ENCODE data around the gene RAX.

RAX gene

GRCh38 chr18:59308248-59308937 lies 35.1 kb upstream of the RAX start:
- POLR2A ChIA-PET, result interaction anchor here (1.6 kb wide), 1 partner anchor 94 kb away, joined by 6 read pairs; no protein-coding TSS in a partner anchor
- 0 out of 2 replicates have a peak, but pooled peaks have one; percentile 37 for TF ChIP-seq PBX3 (CRISPR knock-in tag; IDR thresholded peaks at IDR 0.05)
- no peak for TF ChIP-seq ZNF146 (tag by site-specific recombination; IDR thresholded peaks at IDR 0.05)
- TF ChIP-seq ZNF843 (tag by site-specific recombination; IDR thresholded peaks at IDR 0.05), result peak; percentile 37; the same call in 1 of the 2 replicates
- TF ChIP-seq ZNF112 (tag by site-specific recombination; IDR thresholded peaks at IDR 0.05), result no peak
- peak; percentile 80 for TF ChIP-seq SCRT2 (tag by site-specific recombination; IDR thresholded peaks at IDR 0.05)
- TF ChIP-seq ZBTB10 (tag by site-specific recombination; IDR thresholded peaks at IDR 0.05), result peak; percentile 48; the same call in 1 of the 2 replicates
- peak; percentile 6; the same call in 1 of the 2 replicates for TF ChIP-seq ZNF280D (tag by site-specific recombination; IDR thresholded peaks at IDR 0.05)
- TF ChIP-seq ZFP37 (tag by site-specific recombination; IDR thresholded peaks at IDR 0.05), result peak; percentile 88; the same call in 1 of the 2 replicates
- no peak for TF ChIP-seq ZNF548 (tag by site-specific recombination; IDR thresholded peaks at IDR 0.05)
- peak; percentile 68; the same call in 1 of the 2 replicates for TF ChIP-seq ZNF777 (tag by site-specific recombination; IDR thresholded peaks at IDR 0.05; ENCODE audit: borderline replicate concordance)
- no peak for TF ChIP-seq ZNF530 (tag by site-specific recombination; IDR thresholded peaks at IDR 0.05; ENCODE audit: low read depth)
- TF ChIP-seq ZNF133 (tag by site-specific recombination; IDR thresholded peaks at IDR 0.05), result no peak
- TF ChIP-seq KLF1 (tag by site-specific recombination; IDR thresholded peaks at IDR 0.05), result peak; percentile 55
- TF ChIP-seq ZFHX2 (tag by site-specific recombination; conservative IDR thresholded peaks at IDR 0.05), result peak; percentile 24; the same call in 1 of the 2 replicates
- peak; percentile 92 for TF ChIP-seq GLIS2 (tag by site-specific recombination; IDR thresholded peaks at IDR 0.05)
- TF ChIP-seq OVOL3 (tag by site-specific recombination; IDR thresholded peaks at IDR 0.05), result no peak
- TF ChIP-seq ZNF16 (tag by site-specific recombination; IDR thresholded peaks at IDR 0.05; ENCODE audit: low read depth), result no peak
- no peak for TF ChIP-seq ZBTB20 (tag by site-specific recombination; IDR thresholded peaks at IDR 0.05)
- TF ChIP-seq SP3 (tag by site-specific recombination; IDR thresholded peaks at IDR 0.05), result 0 out of 2 replicates have a peak, but pooled peaks have one; percentile 19
- peak; percentile 90 for TF ChIP-seq IKZF3 (tag by site-specific recombination; IDR thresholded peaks at IDR 0.05)
- TF ChIP-seq ZNF629 (tag by site-specific recombination; IDR thresholded peaks at IDR 0.05), result 0 out of 2 replicates have a peak, but pooled peaks have one; percentile 16
- TF ChIP-seq ZNF654 (tag by site-specific recombination; IDR thresholded peaks at IDR 0.05; ENCODE audit: low read depth), result peak; percentile 41
- peak; percentile 63 for TF ChIP-seq ZBTB8A (tag by site-specific recombination; IDR thresholded peaks at IDR 0.05)
- TF ChIP-seq ZNF600 (tag by site-specific recombination; IDR thresholded peaks at IDR 0.05), result peak; percentile 99
- TF ChIP-seq ZBTB17 (tag by site-specific recombination; IDR thresholded peaks at IDR 0.05), result peak; percentile 48
- no peak for TF ChIP-seq ZNF157 (tag by site-specific recombination; IDR thresholded peaks at IDR 0.05)
- TF ChIP-seq ZNF248 (tag by site-specific recombination; IDR thresholded peaks at IDR 0.05), result no peak
- TF ChIP-seq ZNF335 (tag by site-specific recombination; conservative IDR thresholded peaks at IDR 0.05), result peak; percentile 61
- no peak for TF ChIP-seq ZNF426 (tag by site-specific recombination; IDR thresholded peaks at IDR 0.05)
- TF ChIP-seq KLF17 (tag by site-specific recombination; IDR thresholded peaks at IDR 0.05), result 0 out of 2 replicates have a peak, but pooled peaks have one; percentile 55
- peak; percentile 56; the same call in 1 of the 2 replicates for TF ChIP-seq KLF7 (tag by site-specific recombination; IDR thresholded peaks at IDR 0.05; ENCODE audit: borderline replicate concordance)

More at GRCh38 chr18:59308248-59308937, 35.1 kb upstream of the RAX start:
- Histone ChIP-seq H3K4me3 (ENCODE audit: low read depth, low read length) (peak overlapping the region; percentile 41), H3K27ac (ENCODE audit: extremely low read depth, low read depth, low read length) (no peak overlapping the region), H3K9me3 (ENCODE audit: control insufficient read depth, insufficient read depth, low read depth, low read length) (no peaks in the 10 kb centered on the region), H3K4me1 (ENCODE audit: control insufficient read depth, insufficient read depth, low read length) (peaks cover 5% of the 10 kb centered on the region), H3K36me3 (ENCODE audit: control insufficient read depth in 2 of 2, insufficient read depth in 1 of 2, low read length in 2 of 2) (no peaks in the 10 kb centered on the region)
- CTCF ChIA-PET, result interaction anchor here (0.5 to 8.3 kb wide), 38 partner anchors 8 to 1241 kb away, joined by 3 to 163 read pairs (median 4); partner anchors contain the start of gene CPLX4

Measured in HEK293 (cell line).